ENCODE data around the gene DDC.
A peak's percentile ranks its signal among the peaks of the same experiment; 100 is the strongest.
"Not testable (repeated sequence)": the region's sequence is repeated elsewhere in the genome, so short reads cannot be mapped to it uniquely, and the experiment has no call there.

Gene DDC

GRCh38 chr7:50477640-50478039 lies 87.6 kb downstream of the DDC start:
- no peak for DNase-seq

- DNase-seq: no peak
These were observed 88.1 kb downstream of the DDC start for GRCh38 chr7:50476953-50477625.

- DNase-seq: no peak
These were observed 89.9 kb downstream of the DDC start for GRCh38 chr7:50475340-50475739.

GRCh38 chr7:50474382-50475160 lies 90.6 kb downstream of the DDC start:
- no peak for DNase-seq

GRCh38 chr7:50473531-50473930 lies 91.7 kb downstream of the DDC start:
- no peak for DNase-seq

GRCh38 chr7:50472427-50472826 lies 92.8 kb downstream of the DDC start:
- no peak for DNase-seq

- DNase-seq: no peak
These were observed 93.2 kb downstream of the DDC start for GRCh38 chr7:50471970-50472369.

- no peak for DNase-seq
These were observed 94.7 kb downstream of the DDC start for GRCh38 chr7:50470250-50471163.

GRCh38 chr7:50469181-50469580 lies 96.0 kb downstream of the DDC start:
- no peak for DNase-seq

- DNase-seq: peak; percentile 68
These were observed 97.2 kb downstream of the DDC start for GRCh38 chr7:50467817-50468610.

GRCh38 chr7:50466815-50467585 lies 98.2 kb downstream of the DDC start:
- no peak for DNase-seq

- DNase-seq: no peak
These were observed 102.2 kb downstream of the DDC start for GRCh38 chr7:50463035-50463434.

GRCh38 chr7:50462361-50462760 lies 102.8 kb downstream of the DDC start:
- DNase-seq: no peak

- DNase-seq: no peak
These were observed 103.5 kb downstream of the DDC start for GRCh38 chr7:50461695-50462094.

GRCh38 chr7:50459183-50459582 lies 106.0 kb downstream of the DDC start:
- not testable (repeated sequence) for DNase-seq

- DNase-seq: not testable (repeated sequence)
These were observed 106.6 kb downstream of the DDC start for GRCh38 chr7:50458651-50459050.

GRCh38 chr7:50456371-50457123 lies 108.7 kb downstream of the DDC start:
- DNase-seq: no peak

- DNase-seq: no peak
These were observed 109.5 kb downstream of the DDC start for GRCh38 chr7:50455658-50456057.

- no peak for DNase-seq
These were observed 110.2 kb downstream of the DDC start for GRCh38 chr7:50454968-50455367.

GRCh38 chr7:50450590-50451032 lies 114.6 kb downstream of the DDC start:
- peak; percentile 35 for DNase-seq
